ENCODE data around the gene TVP23C. TPM values are rescaled to one million over a fixed set of nuclear protein-coding genes. Genes with fewer than 3 reads are reported as not detected.

Gene TVP23C
- total and polyA plus RNA-seq, 9 of the 15 experiments (the other 6 are each of a cell fraction or from before 2014, with no cell fraction given) = 5.7 to 16.8 (median 8.2) TPM

- POLR2A ChIA-PET = interaction anchor here (0.7 kb wide), 1 partner anchor 30 kb away, joined by 3 read pairs; no protein-coding TSS in a partner anchor
- in situ Hi-C loops (cut with MboI) = loop anchor here (5.0 kb wide), 2 partner anchors 34 to 244 kb away; partner anchors contain the start of gene CDRT4
- CTCF ChIA-PET (ENCODE audit: low intra/inter-chr PET ratio) = interaction anchor here (2.1 to 2.8 kb wide), 2 partner anchors 240 to 244 kb away, joined by 12 to 28 read pairs; no protein-coding TSS in a partner anchor
- BruUV-seq (replicated peaks) = no TSS peak
- H3K27me3 ChIP-seq (ENCODE audit: control insufficient read depth in 2 of 2, insufficient read depth in 2 of 2, low read length in 2 of 2) = no peaks in the 10 kb centered on the region
- H3K36me3 ChIP-seq (ENCODE audit: control insufficient read depth, insufficient read depth, low read length) = peaks cover 9% of the 10 kb centered on the region; the same call in 2 of the 3 replicates
- H3K79me2 ChIP-seq (ENCODE audit: control insufficient read depth, insufficient read depth, low read length) = no peaks in the 10 kb centered on the region
- no peak for FAIRE-seq
- peaks cover 7 to 10% of the 10 kb centered on the region in 2 experiments; a peak in 4 of 5 replicates for H3K4me1 ChIP-seq (replicated peaks in 1 of 2; ENCODE audit: control insufficient read depth in 2 of 2, insufficient read depth in 2 of 2, low read length in 2 of 2)
- no peak for ATAC-seq
- no peaks in the 10 kb centered on the region for H4K20me1 ChIP-seq (replicated peaks; ENCODE audit: control insufficient read depth, insufficient read depth, low read length)
- H3K4me2 ChIP-seq (ENCODE audit: insufficient read depth, low read length) = no peak overlapping the region
- H3K4me3 ChIP-seq = no peak overlapping the region
- no peak overlapping the region for H3K27ac ChIP-seq (ENCODE audit: extremely low read depth, low read depth, low read length)
- TF ChIP-seq PCBP2 (IDR thresholded peaks at IDR 0.05; ENCODE audit: low read depth, low read length, poor library complexity, severe bottlenecking) = no peak
- no peak for TF ChIP-seq HINFP (tag; conservative IDR thresholded peaks at IDR 0.05; ENCODE audit: low read depth)
- TF ChIP-seq TSHZ1 (CRISPR knock-in tag; IDR thresholded peaks at IDR 0.05) = no peak
- TF ChIP-seq FOXO4 (CRISPR knock-in tag; IDR thresholded peaks at IDR 0.05) = no peak
- no peak for TF ChIP-seq ELK3 (CRISPR knock-in tag; IDR thresholded peaks at IDR 0.05)
- TF ChIP-seq ZZZ3 (IDR thresholded peaks at IDR 0.05) = no peak
- TF ChIP-seq ZNF121 (CRISPR knock-in tag; conservative IDR thresholded peaks at IDR 0.05) = no peak
- TF ChIP-seq CBFA2T3 (IDR thresholded peaks at IDR 0.05) = no peak
- intact Hi-C loops (cut with micrococcal nuclease) = no loop called here
- H2AFZ ChIP-seq (ENCODE audit: low read depth, low read length) = no peak overlapping the region
- no peak overlapping the region for H3K9ac ChIP-seq (ENCODE audit: insufficient read depth in 1 of 2, low read depth in 2 of 2, low read length in 2 of 2)
- H3K9me3 ChIP-seq (replicated peaks; ENCODE audit: control insufficient read depth, insufficient read depth, low read depth, low read length) = no peaks in the 10 kb centered on the region
- 57% methylated on average over 3 of the region's 3 CpGs for WGBS (ENCODE audit: insufficient coverage, low coverage, missing lambda C conversion rate)
- no peak for DNase-seq (ENCODE audit: extremely low read depth in 1 of 4, low spot score in 3 of 4)
- no peaks in the 10 kb centered on the region for H3K9me1 ChIP-seq (ENCODE audit: control insufficient read depth, insufficient read depth, low read length)
Measured at GRCh38 chr17:15501282-15501681, 62.0 kb downstream of the TVP23C start.

Data from K562 (cell line).